ENCODE measurements around the gene SNX22. TPM values are rescaled to one million over a fixed set of nuclear protein-coding genes. Genes with fewer than 3 reads are reported as not detected.

The SNX22 gene
- total and polyA plus RNA-seq, 4 donors: 2.2 to 37.4 (median 3.1) TPM

DNA sequence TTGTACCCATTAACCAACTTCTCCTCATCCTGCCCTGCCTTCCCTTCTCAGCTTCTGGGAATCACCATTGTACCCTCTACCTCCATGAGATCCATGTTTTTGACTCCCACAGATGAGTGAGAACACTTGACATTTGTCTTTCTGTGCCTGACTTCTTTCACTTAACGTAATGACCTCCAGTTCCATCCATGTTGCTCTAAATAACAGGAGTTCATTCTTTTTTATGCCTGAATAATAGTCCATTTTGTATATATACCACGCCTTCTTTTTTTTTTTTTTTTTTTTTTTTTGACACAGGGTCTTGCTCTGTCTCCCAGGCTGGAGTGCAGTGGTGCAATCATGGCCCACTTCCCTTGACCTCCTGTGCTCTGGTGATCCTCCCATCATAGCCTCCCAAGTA, 49.0 kb upstream of the SNX22 start:
- no peaks in the 10 kb centered on the region for H3K9me3 ChIP-seq (ENCODE audit: control insufficient read depth in 4 of 4, low read length in 3 of 4)
- H3K27ac ChIP-seq (ENCODE audit: low read depth in 1 of 2, low read length in 2 of 2): no peak overlapping the region
- no peak for DNase-seq (ENCODE audit: low spot score)
- H3K9ac ChIP-seq (ENCODE audit: low read depth in 1 of 2, low read length in 2 of 2): no peak overlapping the region
- no peaks in the 10 kb centered on the region for H3K27me3 ChIP-seq (ENCODE audit: control insufficient read depth in 4 of 4, insufficient read depth in 4 of 4, low read length in 3 of 4)
- no peaks in the 10 kb centered on the region for H3K36me3 ChIP-seq (ENCODE audit: control insufficient read depth in 4 of 4, insufficient read depth in 3 of 4, low read depth in 1 of 4, low read length in 3 of 4)
- peaks cover 19 to 65% (median 63%) of the 10 kb centered on the region in 4 donors for H3K4me1 ChIP-seq (ENCODE audit: control insufficient read depth in 4 of 4, insufficient read depth in 4 of 4, low read length in 3 of 4)
- no peak overlapping the region for H3K4me3 ChIP-seq (ENCODE audit: low read depth in 1 of 3, low read length in 3 of 3)
- WGBS: 93% methylated on average over 2 of the region's 2 CpGs
- TF ChIP-seq HNF4A (conservative IDR thresholded peaks at IDR 0.05): no peak
- TF ChIP-seq, protein P1, sequence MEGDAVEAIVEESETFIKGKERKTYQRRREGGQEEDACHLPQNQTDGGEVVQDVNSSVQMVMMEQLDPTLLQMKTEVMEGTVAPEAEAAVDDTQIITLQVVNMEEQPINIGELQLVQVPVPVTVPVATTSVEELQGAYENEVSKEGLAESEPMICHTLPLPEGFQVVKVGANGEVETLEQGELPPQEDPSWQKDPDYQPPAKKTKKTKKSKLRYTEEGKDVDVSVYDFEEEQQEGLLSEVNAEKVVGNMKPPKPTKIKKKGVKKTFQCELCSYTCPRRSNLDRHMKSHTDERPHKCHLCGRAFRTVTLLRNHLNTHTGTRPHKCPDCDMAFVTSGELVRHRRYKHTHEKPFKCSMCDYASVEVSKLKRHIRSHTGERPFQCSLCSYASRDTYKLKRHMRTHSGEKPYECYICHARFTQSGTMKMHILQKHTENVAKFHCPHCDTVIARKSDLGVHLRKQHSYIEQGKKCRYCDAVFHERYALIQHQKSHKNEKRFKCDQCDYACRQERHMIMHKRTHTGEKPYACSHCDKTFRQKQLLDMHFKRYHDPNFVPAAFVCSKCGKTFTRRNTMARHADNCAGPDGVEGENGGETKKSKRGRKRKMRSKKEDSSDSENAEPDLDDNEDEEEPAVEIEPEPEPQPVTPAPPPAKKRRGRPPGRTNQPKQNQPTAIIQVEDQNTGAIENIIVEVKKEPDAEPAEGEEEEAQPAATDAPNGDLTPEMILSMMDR (IDR thresholded peaks at IDR 0.05; ENCODE audit: low read depth, low read length, missing input control): no peak
- no peak for TF ChIP-seq GABPA (IDR thresholded peaks at IDR 0.05 in 1 of 2, conservative IDR thresholded peaks at IDR 0.05 in 1 of 2)
- TF ChIP-seq REST (IDR thresholded peaks at IDR 0.05): no peak
- no peak for TF ChIP-seq FOXA1 (IDR thresholded peaks at IDR 0.05)
- TF ChIP-seq HNF4G (IDR thresholded peaks at IDR 0.05): no peak
- TF ChIP-seq TAF1 (conservative IDR thresholded peaks at IDR 0.05): no peak
- no peak for TF ChIP-seq YY1 (IDR thresholded peaks at IDR 0.05)
- TF ChIP-seq, protein P2, sequence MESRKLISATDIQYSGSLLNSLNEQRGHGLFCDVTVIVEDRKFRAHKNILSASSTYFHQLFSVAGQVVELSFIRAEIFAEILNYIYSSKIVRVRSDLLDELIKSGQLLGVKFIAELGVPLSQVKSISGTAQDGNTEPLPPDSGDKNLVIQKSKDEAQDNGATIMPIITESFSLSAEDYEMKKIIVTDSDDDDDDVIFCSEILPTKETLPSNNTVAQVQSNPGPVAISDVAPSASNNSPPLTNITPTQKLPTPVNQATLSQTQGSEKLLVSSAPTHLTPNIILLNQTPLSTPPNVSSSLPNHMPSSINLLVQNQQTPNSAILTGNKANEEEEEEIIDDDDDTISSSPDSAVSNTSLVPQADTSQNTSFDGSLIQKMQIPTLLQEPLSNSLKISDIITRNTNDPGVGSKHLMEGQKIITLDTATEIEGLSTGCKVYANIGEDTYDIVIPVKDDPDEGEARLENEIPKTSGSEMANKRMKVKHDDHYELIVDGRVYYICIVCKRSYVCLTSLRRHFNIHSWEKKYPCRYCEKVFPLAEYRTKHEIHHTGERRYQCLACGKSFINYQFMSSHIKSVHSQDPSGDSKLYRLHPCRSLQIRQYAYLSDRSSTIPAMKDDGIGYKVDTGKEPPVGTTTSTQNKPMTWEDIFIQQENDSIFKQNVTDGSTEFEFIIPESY (IDR thresholded peaks at IDR 0.05): no peak
- no peak for TF ChIP-seq SP1 (IDR thresholded peaks at IDR 0.05)
- TF ChIP-seq, protein P3, sequence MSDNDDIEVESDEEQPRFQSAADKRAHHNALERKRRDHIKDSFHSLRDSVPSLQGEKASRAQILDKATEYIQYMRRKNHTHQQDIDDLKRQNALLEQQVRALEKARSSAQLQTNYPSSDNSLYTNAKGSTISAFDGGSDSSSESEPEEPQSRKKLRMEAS (IDR thresholded peaks at IDR 0.05): no peak

DNA sequence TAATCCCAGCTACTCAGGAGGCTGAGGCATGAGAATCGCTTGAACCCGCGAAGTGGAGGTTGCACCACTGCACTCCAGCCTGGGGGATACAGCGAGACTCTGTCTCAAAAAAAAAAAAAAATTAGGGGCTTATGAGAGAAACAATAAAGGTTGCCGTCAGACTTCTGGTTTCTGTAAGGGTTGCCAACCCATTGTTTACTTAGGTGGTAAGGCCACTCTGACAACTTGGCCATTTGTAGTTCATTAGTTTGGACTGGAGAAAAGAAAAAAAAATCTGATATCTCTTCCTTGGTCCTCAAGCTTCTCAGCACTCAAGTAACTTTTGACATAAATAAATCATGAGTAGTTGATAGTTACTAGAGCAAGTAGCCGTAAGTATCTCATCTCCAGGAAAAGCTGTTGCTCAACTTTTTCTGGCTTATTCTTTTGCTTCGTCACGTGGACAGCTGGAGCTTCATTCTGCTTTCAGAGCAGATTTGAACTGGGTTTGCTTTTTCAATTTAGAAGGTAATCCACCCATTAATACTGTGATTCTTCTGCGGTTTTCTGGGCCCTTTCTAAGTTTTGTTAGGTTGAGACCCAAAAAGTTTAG, 46.3 kb upstream of the SNX22 start:
- DNase-seq (ENCODE audit: low spot score): no peak
- peak overlapping the region in 1 of 2 donors; percentile 58 for H3K9ac ChIP-seq (ENCODE audit: low read depth in 1 of 2, low read length in 2 of 2)
- TF ChIP-seq HNF4A (conservative IDR thresholded peaks at IDR 0.05) (peak; percentile 22 to 35), RXRA (IDR thresholded peaks at IDR 0.05) (peak in 1 of 2 donors; percentile 61), SP1 (IDR thresholded peaks at IDR 0.05) (peak; percentile 27), RAD21 (IDR thresholded peaks at IDR 0.05) (peak in 1 of 2 donors; percentile 4), NR2F2 (IDR thresholded peaks at IDR 0.05) (no peak), REST (IDR thresholded peaks at IDR 0.05) (peak; percentile 15), YY1 (IDR thresholded peaks at IDR 0.05) (peak; percentile 41), FOXA2 (IDR thresholded peaks at IDR 0.05) (peak; percentile 75), GABPA (IDR thresholded peaks at IDR 0.05 in 1 of 2, conservative IDR thresholded peaks at IDR 0.05 in 1 of 2) (no peak)
- TF ChIP-seq, protein P3 (IDR thresholded peaks at IDR 0.05): peak; percentile 44
- 41% methylated on average over 9 of the region's 9 CpGs for WGBS
- peak overlapping the region; percentile 72 to 89 for H3K27ac ChIP-seq (ENCODE audit: low read depth in 1 of 2, low read length in 2 of 2)
- H3K4me1 ChIP-seq (ENCODE audit: control insufficient read depth in 4 of 4, insufficient read depth in 4 of 4, low read length in 3 of 4): peaks cover 19 to 57% (median 52%) of the 10 kb centered on the region in 4 donors
- no peaks in the 10 kb centered on the region for H3K9me3 ChIP-seq (ENCODE audit: control insufficient read depth in 4 of 4, low read length in 3 of 4)
- H3K27me3 ChIP-seq (ENCODE audit: control insufficient read depth in 4 of 4, insufficient read depth in 4 of 4, low read length in 3 of 4): no peaks in the 10 kb centered on the region
- no peak overlapping the region for H3K4me3 ChIP-seq (ENCODE audit: low read depth in 1 of 3, low read length in 3 of 3)
- no peaks in the 10 kb centered on the region for H3K36me3 ChIP-seq (ENCODE audit: control insufficient read depth in 4 of 4, insufficient read depth in 3 of 4, low read depth in 1 of 4, low read length in 3 of 4)

Data from liver (tissue), 9 donors.